OCI-M2 (cell line): ENCODE data around the gene FNDC4.

ENCODE experiments used
- DNase-seq: peaks from one replicate; lab custom pipeline; 2025; ENCODE audit not compliant: unreplicated experiment; lab: John Stamatoyannopoulos, UW

Gene FNDC4

GRCh38 chr2:27494284-27494943 is 586 bp downstream of the FNDC4 start:
- no peak for DNase-seq

DNA sequence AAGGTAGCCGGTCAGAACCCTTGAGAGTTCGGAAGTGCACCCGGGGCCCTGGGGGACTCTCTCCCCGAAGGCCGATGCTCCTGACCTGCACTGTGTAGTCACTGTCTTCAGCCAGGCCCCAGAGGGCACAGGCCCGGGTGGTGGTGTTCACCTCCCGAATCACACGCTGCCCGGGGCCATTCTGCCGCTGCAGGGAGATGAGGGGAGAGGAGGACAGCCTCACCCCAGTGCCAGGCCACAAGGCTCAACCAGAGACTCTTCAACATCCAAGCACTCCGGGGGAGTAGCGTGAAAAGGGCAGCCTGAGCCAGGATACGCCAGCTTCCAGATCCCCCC is 1.1 kb downstream of the FNDC4 start:
- DNase-seq: no peak

GRCh38 chr2:27492557-27492956 is 2.4 kb downstream of the FNDC4 start:
- DNase-seq: no peak

GRCh38 chr2:27489498-27490397 is 5.3 kb downstream of the FNDC4 start, which contains the start of gene IFT172:
Gene IFT172 (minus strand): TSS chr2:27489743. CDS start chr2:27489653, 90 bp downstream.
- peak; percentile 54 for DNase-seq

- DNase-seq: no peak
These were observed 5.9 kb downstream of the FNDC4 start for GRCh38 chr2:27489118-27489497.

DNA sequence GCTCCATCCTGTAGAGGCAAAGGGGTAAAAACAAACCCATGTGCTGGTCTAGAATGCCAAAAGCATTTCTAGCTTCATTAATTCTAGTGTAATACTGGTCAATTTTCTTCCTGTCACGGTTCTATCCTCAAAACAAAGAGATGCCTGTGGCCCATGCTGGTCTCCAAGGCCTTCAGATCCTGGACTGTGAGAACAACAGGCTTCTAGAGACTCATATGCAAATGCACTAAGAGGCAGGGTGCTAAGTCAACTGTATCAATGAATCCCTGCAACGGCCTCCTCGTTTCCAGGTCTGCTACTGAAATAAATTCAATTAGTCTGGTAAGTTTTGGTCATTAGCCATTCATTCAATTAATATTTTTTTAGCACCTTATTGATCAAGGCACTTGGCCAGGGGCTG is 9.5 kb downstream of the FNDC4 start:
- DNase-seq: no peak

GRCh38 chr2:27471961-27472360 is 23.0 kb downstream of the FNDC4 start:
- no peak for DNase-seq

DNA sequence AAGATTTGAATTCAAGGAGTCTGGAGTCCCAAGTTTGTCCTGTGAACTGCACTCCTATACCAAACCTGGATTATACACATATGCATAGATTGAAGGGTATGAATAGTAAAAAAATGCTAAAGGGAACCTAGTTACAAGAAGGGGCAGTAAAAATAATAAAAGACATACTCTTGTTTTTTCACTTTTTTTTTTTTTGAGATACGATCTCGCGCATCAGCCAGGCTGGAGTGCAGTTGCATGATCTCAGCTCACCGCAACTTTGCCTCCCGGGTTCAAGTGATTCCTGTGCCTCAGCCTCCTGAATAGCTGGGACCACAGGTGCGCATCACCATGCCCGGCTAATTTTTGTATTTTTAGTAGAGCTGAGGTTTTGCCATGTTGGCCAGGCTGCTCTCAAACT is 30.6 kb downstream of the FNDC4 start:
- no peak for DNase-seq

GRCh38 chr2:27461118-27461517 is 33.9 kb downstream of the FNDC4 start:
- DNase-seq: peak; percentile 66

- DNase-seq: no peak
These were observed 41.0 kb downstream of the FNDC4 start for GRCh38 chr2:27453968-27454367.

GRCh38 chr2:27451095-27451494 is 43.9 kb downstream of the FNDC4 start:
- DNase-seq: no peak

- no peak for DNase-seq
These were observed 46.6 kb downstream of the FNDC4 start for GRCh38 chr2:27448381-27448780.

DNA sequence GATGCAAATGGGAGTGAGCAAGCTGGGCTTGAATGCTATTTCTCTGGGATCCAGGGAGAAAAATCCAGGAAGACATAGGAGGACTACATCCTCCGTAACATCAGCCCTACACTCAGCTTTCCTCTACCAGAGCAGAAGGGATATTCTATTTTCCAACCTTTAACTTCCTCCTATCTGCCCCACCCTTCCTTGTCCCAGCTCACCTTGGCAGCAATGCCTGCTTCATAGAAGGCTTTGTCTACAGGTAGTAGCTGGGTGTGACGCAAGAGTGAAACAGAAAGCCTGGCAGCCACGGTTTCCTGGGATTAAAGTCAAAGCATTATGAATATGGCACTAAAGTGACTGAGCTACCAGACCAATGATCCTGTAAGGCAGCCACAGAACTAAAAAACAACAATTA is 48.9 kb downstream of the FNDC4 start:
- no peak for DNase-seq

DNA sequence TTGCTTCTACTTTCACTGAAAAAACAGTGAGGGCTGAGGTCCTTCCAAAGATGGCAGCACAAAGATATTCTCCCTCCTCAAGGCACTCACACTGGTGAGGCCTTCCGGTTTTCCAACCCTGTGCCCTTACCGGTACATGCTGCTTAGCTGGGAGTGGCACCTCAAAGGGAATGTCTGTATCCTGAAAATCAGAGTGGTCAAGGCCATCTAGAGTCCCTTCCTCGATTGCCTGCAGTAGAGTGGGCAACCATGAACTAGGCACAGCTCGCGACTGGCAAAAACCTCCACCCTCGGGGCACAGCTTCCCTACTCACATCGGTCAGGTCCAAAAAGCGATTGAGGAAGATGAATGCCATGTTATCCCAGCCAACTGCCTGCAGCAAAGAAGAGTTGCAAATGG is 49.4 kb downstream of the FNDC4 start:
- DNase-seq: no peak

DNA sequence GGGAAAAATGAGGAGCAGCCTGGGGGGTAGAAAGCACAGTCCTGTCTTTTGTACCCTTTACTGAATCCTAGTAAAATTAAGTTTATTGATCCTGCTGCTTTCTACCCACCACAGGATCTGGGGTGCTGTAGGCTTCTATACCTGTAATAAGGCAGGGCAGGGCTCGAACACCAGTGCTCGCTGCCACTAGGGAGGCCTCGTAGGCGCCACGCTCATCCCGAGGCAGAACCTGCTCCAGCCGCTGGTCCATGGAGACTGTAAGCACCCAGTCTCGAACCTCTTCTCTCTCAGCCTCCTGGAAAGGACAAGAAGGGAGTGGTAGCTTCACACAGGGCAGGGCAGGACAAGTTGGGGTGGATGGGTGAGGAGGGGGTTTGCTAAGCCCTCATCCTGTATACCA is 49.8 kb downstream of the FNDC4 start:
- DNase-seq: no peak

DNA sequence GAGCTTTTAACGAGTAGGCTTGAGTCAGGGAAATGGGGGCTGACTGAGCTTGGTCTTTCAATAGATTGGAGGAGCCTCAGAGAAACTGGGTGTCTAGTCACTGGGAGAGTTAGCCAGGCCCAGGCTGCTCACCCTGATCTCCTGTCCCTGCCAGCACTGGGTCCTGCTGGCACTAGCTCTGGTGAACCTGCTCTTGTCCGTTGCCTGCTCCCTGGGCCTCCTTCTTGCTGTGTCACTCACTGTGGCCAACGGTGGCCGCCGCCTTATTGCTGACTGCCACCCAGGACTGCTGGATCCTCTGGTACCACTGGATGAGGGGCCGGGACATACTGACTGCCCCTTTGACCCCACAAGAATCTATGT is 52.1 kb downstream of the FNDC4 start:
- DNase-seq: no peak

DNA sequence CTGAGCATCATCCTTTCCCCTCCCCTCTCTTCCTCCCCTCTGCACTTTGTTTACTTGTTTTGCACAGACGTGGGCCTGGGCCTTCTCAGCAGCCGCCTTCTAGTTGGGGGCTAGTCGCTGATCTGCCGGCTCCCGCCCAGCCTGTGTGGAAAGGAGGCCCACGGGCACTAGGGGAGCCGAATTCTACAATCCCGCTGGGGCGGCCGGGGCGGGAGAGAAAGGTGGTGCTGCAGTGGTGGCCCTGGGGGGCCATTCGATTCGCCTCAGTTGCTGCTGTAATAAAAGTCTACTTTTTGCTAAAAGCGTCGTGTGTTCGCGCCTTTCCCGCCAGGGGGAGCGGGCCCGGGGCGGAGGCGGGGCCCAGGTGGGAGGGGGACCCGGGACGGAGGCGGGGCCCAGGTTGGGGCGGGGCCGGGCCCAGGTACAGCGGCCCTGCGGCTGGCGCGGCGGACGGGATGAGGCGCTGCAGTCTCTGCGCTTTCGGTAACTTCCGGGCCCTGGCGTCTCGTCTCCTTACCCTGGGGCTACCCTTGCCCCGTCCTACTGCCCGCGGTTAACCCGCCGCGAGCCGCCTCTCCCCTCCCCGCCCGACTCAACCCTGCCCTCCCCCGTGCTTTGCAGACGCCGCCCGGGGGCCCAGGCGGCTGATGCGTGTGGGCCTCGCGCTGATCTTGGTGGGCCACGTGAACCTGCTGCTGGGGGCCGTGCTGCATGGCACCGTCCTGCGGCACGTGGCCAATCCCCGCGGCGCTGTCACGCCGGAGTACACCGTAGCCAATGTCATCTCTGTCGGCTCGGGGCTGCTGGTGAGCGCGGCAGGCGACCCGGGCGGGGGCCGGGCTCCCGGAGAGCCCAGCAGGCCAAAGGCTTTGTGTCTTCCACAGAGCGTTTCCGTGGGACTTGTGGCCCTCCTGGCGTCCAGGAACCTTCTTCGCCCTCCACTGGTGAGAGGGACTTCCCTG is 52.8 kb downstream of the FNDC4 start, which contains the start of gene KRTCAP3:
Gene KRTCAP3 (plus strand): TSS at position 424 of the 962 bp plus-strand sequence. CDS start 32 bp downstream, at position 456.
- DNase-seq: no peak
